Activated naive CD4-positive, alpha-beta T cell treated with anti-CD3 and anti-CD28 coated beads, Interleukin-2, amount 50 U/mL, for 16 hours (primary cell): Measurements from ENCODE around the gene INVS.
"Not testable (repeated sequence)": the region's sequence is repeated elsewhere in the genome, so short reads cannot be mapped to it uniquely, and the experiment has no call there.

Source experiments
- DNase-seq: peaks from one replicate; pipeline ENCODE4 v3.0.0-alpha.2; 2020

Gene INVS

GRCh38 chr9:100284247-100284646 lies 185.2 kb downstream of the INVS start:
- DNase-seq = no peak

GRCh38 chr9:100285080-100285479 lies 186.0 kb downstream of the INVS start:
- DNase-seq = no peak

DNA sequence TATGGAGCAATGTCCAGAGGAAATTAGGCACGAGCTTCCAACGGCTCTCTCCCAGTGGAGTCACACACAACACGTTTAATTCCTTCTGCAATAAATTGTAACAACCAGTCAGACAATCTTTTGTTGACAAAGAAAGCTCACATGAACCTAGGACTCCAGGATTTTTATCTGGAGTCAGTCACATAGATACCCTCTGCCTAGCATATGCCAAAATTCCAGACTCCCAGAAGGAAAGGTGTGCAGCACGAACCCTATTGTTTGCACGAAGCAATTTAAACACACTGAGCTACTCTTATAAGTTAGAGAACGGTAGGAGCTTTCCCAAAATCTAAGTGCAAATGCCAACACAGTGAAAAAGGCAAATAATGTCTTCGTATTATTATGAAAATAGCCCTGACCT lies 186.6 kb downstream of the INVS start:
- DNase-seq = no peak

GRCh38 chr9:100286257-100286656 lies 187.2 kb downstream of the INVS start:
- no peak for DNase-seq

- no peak for DNase-seq
Observed at GRCh38 chr9:100287186-100287585, 188.1 kb downstream of the INVS start.

DNA sequence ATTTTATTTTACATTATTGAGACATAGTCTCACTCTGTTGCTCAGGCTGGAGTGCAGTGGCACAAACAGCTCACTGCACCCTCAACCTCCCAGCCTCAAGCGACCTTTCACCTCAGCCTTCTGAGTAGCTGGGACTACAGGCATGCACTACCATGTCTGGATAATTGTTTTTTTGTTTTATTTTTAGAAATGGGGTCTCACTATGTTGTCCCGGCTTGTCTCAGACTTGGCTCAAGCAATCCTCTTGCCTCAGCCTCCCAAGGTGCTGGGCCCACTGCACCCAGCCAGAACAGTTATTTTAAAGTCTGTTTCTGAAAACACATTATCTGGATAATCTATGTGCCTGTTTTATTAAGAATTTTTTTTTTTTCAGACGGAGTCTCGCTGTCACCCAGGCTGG lies 191.7 kb downstream of the INVS start:
- DNase-seq = no peak

DNA sequence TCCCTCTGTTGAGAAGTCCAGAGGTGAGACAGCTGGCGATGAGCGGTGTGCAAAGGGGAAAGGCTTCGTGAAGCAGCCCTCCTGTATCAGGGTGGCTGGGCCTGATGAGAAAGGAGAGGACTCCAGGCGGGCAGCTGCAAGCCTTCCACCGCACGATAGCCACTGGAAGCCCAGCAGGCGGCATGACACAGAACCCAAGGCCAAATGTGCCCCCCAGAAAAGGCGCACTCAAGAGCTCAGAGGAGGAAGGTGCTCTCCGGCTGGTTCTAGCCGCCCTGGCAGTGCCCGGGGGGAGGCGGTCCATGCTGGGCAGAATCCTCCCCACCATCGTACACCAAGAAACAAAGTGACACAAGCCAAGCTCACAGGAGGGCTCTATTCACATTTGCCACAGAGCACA lies 193.4 kb downstream of the INVS start:
- no peak for DNase-seq

DNA sequence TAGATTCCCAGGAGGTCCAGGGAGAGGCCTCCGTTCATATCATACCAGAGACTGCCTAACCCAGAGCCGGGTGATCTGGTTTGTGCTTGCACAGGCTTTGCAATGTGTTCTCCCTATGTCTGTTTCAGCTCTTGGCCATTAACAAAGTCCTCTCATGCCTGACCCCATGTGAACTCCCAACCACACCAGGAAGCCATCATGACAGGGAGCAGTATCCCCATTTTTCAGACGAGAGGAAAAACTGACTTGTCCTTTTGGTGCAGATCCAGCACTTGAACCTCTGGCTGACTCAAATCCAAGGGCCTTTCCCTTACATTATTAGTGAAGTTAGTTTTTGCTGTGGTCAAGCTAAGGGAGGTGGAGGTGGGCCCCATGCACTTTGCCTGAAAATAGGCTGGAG lies 195.3 kb downstream of the INVS start:
- DNase-seq = no peak

- no peak for DNase-seq
Observed at GRCh38 chr9:100294806-100295205, 195.8 kb downstream of the INVS start.

DNA sequence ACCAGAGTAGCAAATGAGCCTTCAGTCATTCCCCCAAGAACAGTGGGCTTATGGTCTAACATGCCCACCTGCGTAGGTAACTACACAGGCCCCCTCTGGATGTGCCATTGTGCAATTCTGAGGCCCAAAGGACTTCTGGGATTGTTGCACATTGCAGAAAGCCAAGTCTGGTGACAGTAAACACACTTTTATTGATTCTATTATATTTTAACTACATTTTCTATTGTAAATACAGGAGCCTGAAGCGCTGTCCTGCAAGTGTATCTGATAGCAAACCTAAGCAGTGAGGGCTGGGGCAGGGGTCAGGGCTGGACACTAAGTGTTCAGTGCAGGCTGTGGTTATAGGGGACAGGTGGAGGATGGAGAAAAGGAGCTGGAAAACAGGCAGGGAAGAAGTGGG lies 196.2 kb downstream of the INVS start:
- DNase-seq = no peak

GRCh38 chr9:100296407-100296806 lies 197.4 kb downstream of the INVS start:
- no peak for DNase-seq

DNA sequence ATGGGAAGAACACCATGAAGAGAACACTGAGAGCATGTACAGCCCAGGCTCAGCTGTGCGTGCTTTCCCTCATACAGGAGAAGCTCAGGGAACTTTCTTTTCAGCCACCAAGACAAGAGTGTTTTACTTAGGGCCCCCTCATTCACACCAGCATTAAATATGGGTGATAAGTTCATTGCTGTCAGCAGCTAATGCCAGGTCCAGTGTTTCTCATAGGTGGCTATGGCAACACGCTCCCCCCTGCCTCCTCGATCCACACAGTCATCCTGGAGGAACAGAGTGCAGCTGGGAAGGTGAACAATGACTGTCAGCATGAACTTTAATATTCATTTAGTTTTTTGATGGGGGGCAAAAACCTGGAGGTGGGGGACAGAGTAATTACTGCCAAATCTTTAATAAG lies 199.3 kb downstream of the INVS start:
- DNase-seq = no peak

- DNase-seq = no peak
Observed at GRCh38 chr9:100303747-100304146, 204.7 kb downstream of the INVS start.

DNA sequence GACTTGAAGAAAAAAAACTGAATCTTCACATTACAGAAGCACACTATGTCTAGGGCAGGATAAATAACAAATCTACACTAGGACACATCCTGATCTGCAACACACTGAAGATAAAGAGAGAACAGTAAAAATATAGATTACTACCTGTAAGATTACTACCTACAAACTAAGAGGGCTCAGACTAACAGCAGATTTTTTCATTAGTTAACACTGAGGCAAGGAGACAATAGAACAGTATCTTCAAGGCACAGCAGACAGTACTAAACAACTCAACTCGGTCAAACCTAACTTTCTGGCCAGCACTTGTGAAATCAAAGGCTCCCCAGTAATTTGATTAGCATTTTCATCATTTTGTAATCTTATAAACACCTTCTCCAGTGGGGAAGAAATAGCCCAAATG lies 207.2 kb downstream of the INVS start:
- no peak for DNase-seq

GRCh38 chr9:100307080-100307479 lies 208.0 kb downstream of the INVS start:
- DNase-seq = no peak

DNA sequence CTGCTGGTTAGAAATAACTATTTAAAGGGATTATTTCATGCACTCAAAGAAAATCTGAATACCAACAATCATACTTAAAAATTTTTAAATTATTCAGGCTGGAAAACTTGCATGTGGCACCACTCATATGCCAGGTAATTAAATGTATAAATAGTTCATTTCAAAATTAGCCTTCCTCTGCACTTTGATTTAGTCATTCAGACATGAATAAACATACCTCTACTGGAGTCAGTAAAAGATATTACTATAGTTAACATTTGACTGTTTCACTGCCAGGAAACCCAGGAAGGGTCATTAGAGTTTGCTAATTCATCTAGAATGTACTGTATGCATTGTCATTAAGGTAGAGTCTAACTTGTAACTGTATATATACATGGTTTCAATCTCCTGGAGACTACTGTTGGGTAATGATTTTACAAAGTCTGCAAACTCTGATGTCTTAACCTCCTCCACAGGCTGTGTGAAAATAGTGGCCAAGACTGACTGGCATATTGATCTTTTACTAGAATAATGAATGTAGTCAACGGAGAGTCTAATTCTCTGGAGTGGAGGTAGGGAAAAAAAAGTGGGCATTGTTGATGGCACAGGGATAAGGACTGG lies 210.0 kb downstream of the INVS start:
- no peak for DNase-seq

- DNase-seq = no peak
Observed at GRCh38 chr9:100309992-100310391, 210.9 kb downstream of the INVS start.

DNA sequence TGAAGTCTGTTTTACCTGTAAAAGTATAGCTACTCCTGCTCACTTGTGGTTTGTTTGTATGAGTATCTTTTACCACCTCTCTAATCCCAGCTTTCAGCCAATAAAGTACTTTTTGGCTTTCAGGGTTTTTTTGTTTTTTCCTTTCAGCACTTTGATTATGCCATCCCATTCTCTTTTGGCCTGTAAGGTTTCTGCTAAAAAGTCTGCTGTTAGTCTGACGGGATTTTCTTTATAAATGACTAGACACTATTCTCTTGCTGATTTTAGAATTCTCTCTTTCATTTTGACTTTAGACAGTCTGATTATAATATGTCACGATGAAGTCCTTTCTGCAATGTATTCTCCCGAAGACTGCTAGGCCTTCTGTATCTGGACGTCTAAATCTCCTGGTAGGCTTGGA lies 216.5 kb downstream of the INVS start:
- DNase-seq = no peak

DNA sequence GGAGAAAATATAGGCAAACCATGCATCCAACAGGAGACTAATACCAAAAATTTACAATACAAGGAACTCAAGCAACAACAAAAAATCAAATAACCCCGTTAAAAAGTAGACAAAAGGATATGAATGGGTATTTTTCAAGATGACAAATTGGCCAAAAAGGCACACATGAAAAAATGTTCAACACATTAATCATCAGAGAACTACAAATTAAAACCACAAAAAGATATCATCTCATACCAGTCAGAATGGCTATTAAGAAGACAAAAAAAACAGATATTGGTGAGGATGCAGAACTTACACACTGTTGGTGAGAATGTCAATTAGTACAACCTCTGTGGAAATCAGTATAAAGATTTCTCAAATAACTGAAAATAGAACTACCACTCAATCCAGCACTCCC lies 218.7 kb downstream of the INVS start:
- DNase-seq = no peak

DNA sequence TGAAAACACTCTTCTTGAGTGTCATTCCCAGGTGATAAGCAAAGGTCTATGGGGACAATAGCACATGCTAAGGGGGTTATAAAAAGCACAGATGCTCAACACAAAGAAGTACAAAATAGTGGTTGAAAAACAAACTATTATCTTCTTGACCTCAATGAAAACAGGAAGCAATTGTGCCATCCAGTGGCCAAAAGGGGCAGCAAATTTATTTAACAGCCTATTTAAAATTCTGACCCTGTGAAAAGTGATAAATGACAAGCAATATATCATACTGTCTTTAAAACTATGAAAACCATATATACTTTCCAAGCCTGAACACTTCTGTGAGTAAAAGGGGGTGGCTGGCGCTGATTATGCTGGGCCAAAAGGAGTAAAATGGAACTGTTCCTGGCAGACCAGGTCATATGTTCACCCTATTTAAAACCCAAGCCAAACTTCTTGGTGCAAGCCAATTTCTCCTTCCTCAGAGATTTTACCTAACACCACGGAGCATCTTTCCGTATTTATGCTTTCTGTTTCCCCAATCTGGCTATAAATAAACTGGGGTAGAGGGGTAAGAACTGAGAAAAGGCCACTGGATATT lies 224.0 kb downstream of the INVS start:
- peak; percentile 13 for DNase-seq

DNA sequence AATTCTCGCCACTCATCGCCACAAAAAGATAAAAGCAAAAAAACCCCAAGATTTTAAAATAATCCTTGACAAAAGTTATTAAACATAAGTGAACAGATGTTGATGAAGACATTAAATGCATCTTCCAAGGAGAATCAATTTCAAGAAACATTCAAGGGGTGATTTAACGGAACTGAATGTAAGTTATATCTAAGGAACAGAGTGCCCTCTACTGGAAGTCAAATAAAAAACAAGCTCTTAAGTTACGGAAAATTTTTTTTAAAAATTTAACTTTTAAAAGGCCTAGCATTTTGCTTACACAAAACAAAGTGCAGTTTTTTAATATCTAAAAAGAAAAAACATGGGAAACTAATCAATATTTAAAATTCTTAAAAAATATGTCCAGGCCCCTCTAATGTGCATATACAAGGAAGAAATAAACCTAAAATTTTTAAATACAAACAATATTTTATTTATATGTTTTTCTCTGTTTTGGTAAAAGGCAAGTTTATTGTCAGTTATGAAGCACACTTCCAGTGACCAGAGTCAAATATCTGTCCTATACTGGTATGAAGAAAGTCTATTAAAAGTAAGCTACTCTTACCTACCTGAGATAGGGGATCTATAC lies 225.7 kb downstream of the INVS start:
- DNase-seq = no peak

- DNase-seq = not testable (repeated sequence)
Observed at GRCh38 chr9:100338736-100339135, 239.7 kb downstream of the INVS start.

DNA sequence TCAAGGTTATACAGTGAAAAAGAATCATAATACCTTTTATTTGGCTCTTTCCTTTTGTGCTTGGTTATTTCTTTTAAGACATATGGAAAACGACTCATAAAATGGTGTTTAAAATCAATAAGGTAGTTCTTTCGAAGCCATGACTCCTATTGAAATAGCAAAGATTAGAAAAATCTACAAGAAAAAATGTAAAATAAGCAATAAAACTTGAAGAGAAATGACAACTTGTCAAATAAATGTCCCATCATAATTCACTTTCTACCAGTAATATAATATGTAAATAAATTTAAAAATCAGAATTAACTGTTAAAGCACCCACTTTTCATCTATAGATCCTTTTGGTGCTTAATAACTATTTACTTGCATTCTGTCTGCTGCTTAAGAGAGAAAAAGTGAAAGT lies 241.2 kb downstream of the INVS start:
- no peak for DNase-seq

- no peak for DNase-seq
Observed at GRCh38 chr9:100341889-100342288, 242.8 kb downstream of the INVS start.

DNA sequence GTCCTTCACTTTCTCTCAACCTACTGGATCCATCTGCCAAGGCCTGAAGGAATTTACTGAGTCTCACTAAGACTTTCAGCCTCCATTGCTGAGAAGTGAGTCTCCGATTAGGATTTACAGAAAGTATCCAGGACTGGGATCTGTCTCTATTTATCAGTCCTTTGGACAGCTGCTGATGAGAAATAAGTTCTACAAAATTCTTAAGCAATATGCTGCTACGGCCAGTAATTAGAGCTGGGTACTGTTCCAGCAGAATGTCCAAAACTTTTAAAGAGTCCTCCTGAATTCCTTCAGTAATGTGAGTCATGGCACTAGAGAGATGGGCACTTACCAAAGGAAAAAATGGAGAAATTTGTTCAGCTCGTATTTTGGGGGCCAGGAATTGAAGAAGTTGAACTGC lies 247.8 kb downstream of the INVS start:
- no peak for DNase-seq
